ENCODE measurements around the gene WDCP. TPM values are rescaled to one million over a fixed set of nuclear protein-coding genes. Genes with fewer than 3 reads are reported as not detected.

The WDCP gene

DNA sequence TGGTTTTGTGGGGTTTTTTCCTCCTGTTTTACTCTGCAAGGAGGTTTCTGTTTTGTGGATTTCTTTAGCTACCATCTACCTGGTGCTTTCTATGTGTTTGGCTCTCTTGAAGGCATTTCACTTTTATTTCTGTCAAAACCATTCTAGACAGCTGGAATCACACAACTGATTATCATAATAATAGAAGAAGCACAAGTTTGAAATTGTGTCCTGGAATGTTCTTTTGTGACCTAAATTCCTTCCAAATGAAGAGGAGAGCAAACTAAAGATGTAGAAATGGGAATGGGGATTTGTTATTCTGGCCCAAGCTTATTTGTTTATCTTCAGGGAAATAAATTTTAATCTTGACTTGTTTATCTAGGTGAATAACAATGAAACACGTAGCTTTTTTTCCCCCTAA is 54.3 kb downstream of the WDCP start:
- no peak overlapping the region for H3K18ac ChIP-seq (ENCODE audit: low read length)
- no peak overlapping the region for H2AFZ ChIP-seq (ENCODE audit: low read length)
- no peaks in the 10 kb centered on the region for H3K79me1 ChIP-seq (ENCODE audit: low read depth, low read length)
- no peak overlapping the region for H3K27ac ChIP-seq (replicated peaks; ENCODE audit: low read length)
- no peak overlapping the region for H3K4me2 ChIP-seq (ENCODE audit: insufficient read depth, low read length, poor library complexity, severe bottlenecking)
- H3K4me3 ChIP-seq (ENCODE audit: low read length in 2 of 2), result no peak overlapping the region
- H3K4me1 ChIP-seq (ENCODE audit: control insufficient read depth in 2 of 2, insufficient read depth in 1 of 2, low read depth in 1 of 2, low read length in 2 of 2), result peaks cover 2 to 11% of the 10 kb centered on the region in 2 donors
- peaks cover 0 to 10% of the 10 kb centered on the region in 2 donors for H3K9me3 ChIP-seq (replicated peaks in 1 of 2; ENCODE audit: control insufficient read depth in 2 of 2, insufficient read depth in 1 of 2, low read depth in 1 of 2, low read length in 2 of 2)
- no peak overlapping the region for H2BK15ac ChIP-seq (ENCODE audit: low read length)
- no CpG with 5 or more reads among the region's 1 CpG for WGBS, 2 donors (ENCODE audit: extremely low coverage in 2 of 2, insufficient read length in 2 of 2, insufficient replicate concordance in 1 of 2)
- H3K36me3 ChIP-seq (replicated peaks in 1 of 2; ENCODE audit: control insufficient read depth in 2 of 2, insufficient read depth in 2 of 2, low read length in 2 of 2), result peaks cover 0 to 37% of the 10 kb centered on the region in 2 donors
- no peak overlapping the region for H3K14ac ChIP-seq (ENCODE audit: low read length)
- H3K4ac ChIP-seq (ENCODE audit: low read length), result no peak overlapping the region
- H4K91ac ChIP-seq (ENCODE audit: low read depth, low read length, poor library complexity), result no peak overlapping the region
- no peak overlapping the region for H3K9ac ChIP-seq (ENCODE audit: low read depth, low read length, poor library complexity)
- H2BK12ac ChIP-seq (ENCODE audit: low read length), result no peak overlapping the region
- H2AK5ac ChIP-seq (ENCODE audit: low read depth, low read length), result no peak overlapping the region
- no peak for DNase-seq (ENCODE audit: low spot score)
- H3K27me3 ChIP-seq (ENCODE audit: control insufficient read depth in 3 of 3, insufficient read depth in 3 of 3, low read depth in 1 of 3, low read length in 3 of 3), result no peaks in the 10 kb centered on the region
- no peak overlapping the region for H3K23ac ChIP-seq (ENCODE audit: low read depth, low read length, poor library complexity)
- no peak overlapping the region for H4K8ac ChIP-seq (ENCODE audit: low read depth, low read length)
- H2BK5ac ChIP-seq (ENCODE audit: low read length), result no peak overlapping the region
- no peak overlapping the region for H2BK120ac ChIP-seq (ENCODE audit: low read depth, low read length)

DNA sequence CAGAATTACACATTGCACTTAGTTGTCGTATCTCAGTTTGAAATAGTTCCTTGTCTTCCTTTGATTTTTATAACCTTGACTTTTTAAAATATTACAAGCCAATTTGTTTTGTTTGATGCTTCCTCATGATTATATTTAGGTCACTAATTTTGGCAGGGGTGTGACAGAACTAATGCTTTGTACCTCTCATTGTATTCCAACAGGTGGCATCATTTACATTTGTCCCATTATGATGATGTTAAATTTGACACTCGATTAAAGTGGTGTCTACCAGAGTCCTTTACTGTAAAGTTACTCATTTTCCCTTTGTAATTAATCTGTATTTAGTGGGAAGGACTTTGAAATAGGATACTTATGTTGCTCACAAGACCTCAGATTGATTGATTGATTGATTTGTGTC is 58.8 kb downstream of the WDCP start:
- no peak overlapping the region for H3K4ac ChIP-seq (ENCODE audit: low read length)
- H2BK5ac ChIP-seq (ENCODE audit: low read length), result no peak overlapping the region
- no peak overlapping the region for H2BK12ac ChIP-seq (ENCODE audit: low read length)
- H3K4me3 ChIP-seq (ENCODE audit: low read length in 2 of 2), result no peak overlapping the region
- H4K91ac ChIP-seq (ENCODE audit: low read depth, low read length, poor library complexity), result no peak overlapping the region
- H3K9me3 ChIP-seq (replicated peaks in 1 of 2; ENCODE audit: control insufficient read depth in 2 of 2, insufficient read depth in 1 of 2, low read depth in 1 of 2, low read length in 2 of 2), result no peaks in the 10 kb centered on the region
- peaks cover 2 to 9% of the 10 kb centered on the region in 2 donors for H3K4me1 ChIP-seq (ENCODE audit: control insufficient read depth in 2 of 2, insufficient read depth in 1 of 2, low read depth in 1 of 2, low read length in 2 of 2)
- no peak overlapping the region for H3K14ac ChIP-seq (ENCODE audit: low read length)
- no peak overlapping the region for H3K23ac ChIP-seq (ENCODE audit: low read depth, low read length, poor library complexity)
- no peak overlapping the region for H4K8ac ChIP-seq (ENCODE audit: low read depth, low read length)
- H3K36me3 ChIP-seq (replicated peaks in 1 of 2; ENCODE audit: control insufficient read depth in 2 of 2, insufficient read depth in 2 of 2, low read length in 2 of 2), result peaks cover 2 to 53% of the 10 kb centered on the region in 2 donors
- no CpG with 5 or more reads among the region's 2 CpGs for whole genome bisulfite sequencing, 2 donors (ENCODE audit: extremely low coverage in 2 of 2, insufficient read length in 2 of 2, insufficient replicate concordance in 1 of 2)
- no peak overlapping the region for H2BK15ac ChIP-seq (ENCODE audit: low read length)
- no peak for DNase-seq (ENCODE audit: low spot score)
- no peaks in the 10 kb centered on the region for H3K79me1 ChIP-seq (ENCODE audit: low read depth, low read length)
- no peak overlapping the region for H3K4me2 ChIP-seq (ENCODE audit: insufficient read depth, low read length, poor library complexity, severe bottlenecking)
- H3K9ac ChIP-seq (ENCODE audit: low read depth, low read length, poor library complexity), result no peak overlapping the region
- no peak overlapping the region for H3K18ac ChIP-seq (ENCODE audit: low read length)
- H2AFZ ChIP-seq (ENCODE audit: low read length), result no peak overlapping the region
- H2AK5ac ChIP-seq (ENCODE audit: low read depth, low read length), result no peak overlapping the region
- no peak overlapping the region for H3K27ac ChIP-seq (replicated peaks; ENCODE audit: low read length)
- no peak overlapping the region for H2BK120ac ChIP-seq (ENCODE audit: low read depth, low read length)
- no peaks in the 10 kb centered on the region for H3K27me3 ChIP-seq (ENCODE audit: control insufficient read depth in 3 of 3, insufficient read depth in 3 of 3, low read depth in 1 of 3, low read length in 3 of 3)

Small RNAs within 50 kb of the gene (small RNA-seq; reads per million reads assigned to genes)
- gene RN7SL610P (ENCODE audit: insufficient read depth) (not detected), gene RNU6-370P (ENCODE audit: insufficient read depth) (not detected)

All from neuronal stem cell (in vitro differentiated cells).